Measurements from ENCODE around the gene VSIG10L.

Gene VSIG10L

DNA sequence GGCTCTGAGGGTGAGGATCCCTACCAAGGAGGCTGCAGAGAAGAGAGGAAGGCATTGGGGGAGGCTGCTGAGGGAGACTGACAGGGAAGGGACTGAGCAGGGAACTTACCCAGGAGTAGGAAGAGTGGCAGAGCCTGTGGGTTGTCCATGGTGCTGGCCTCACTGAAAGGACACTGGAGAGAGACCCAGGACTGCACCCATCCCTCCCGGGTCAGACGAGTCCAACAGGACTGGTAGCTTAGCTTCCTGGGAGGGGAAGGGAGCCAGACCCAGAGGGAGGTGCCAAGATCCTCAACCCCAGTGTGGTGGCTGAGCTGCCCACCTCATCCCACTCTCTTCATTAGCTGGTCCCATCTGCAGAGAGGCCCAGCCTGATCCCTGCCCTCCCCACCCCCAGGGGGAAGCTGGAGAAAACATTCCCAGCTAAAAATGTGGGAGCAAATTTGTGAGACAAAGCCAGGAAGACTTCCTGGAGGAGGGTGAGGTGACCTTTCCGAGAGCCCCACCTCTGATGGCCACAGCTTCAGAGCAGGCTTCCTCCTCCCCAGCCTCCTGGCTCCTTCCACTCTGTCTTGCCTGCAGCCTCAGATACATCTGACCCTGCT, at the start of gene VSIG10L:
Gene VSIG10L (minus strand): TSS at position 164 of the 605 bp plus-strand sequence. CDS start 15 bp downstream, at position 149.
- no peak for DNase-seq

DNA sequence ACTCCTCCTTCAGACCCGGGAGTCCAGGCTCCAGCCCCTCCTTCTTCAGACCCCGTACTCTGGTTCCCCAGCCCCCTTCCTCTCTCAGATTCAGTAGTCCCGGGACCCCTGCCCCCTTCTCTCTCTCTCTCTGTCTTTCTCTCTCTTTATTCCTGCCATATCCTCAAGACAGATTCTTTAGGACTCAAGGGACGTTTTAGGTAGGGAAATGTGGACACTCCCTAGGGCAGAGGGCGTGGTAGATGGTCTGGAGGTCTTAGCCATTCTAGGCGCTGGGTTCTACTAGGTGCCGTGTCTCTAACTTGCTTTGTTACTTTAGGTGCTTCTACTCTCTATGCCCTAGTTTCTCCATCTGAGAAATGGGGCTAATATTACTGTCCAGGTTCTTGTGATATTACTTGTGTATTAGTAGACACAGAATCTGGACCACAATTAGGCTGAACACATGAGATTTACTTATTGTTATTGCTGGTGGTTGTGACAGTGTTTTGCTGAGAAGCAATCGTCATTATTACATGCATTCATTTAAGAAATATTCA, 49.2 kb upstream of the VSIG10L start:
- DNase-seq: no peak

DNA sequence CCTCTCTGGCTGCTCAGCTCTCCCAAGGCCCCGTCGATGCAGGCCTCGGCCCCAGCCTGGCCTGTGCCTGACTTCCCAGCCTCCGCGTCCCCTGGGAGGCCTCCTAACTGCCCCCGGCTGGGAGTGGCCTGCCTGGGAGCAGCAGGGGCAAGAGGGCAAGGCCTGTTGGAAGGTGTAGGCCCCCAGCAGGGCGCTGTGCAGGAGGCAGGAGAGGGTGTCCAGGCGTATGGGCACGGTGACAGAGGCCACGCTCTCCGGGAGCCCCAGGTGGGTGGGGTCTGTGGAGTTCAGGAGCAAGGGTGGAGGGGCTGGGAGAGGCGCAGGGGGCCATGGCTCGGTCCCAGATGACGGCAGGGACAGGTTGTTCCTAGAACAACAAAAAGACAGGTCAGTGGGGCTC, 47.2 kb upstream of the VSIG10L start:
- DNase-seq: no peak

DNA sequence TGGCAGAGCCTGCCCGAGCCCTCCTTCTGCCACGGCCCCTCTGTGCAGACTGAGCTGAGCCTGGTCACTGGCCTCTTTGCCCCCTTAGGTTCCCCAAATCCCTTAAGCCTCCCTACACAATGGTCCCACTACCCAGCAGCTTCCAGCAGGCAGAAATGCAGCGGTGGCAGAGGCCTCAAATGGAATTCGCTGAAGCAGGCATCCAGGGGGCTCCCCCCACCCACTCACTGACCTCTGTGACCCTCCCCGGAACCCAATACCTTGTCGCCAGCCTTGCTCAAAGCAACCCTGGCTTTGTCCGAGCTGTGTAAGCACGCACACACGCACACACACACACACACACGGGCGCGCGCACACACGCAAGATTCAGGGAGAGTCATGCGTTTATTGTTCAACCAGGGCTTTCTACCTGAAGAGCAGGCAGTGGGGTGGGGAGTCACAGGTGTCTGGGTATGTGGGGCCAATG, 46.0 kb upstream of the VSIG10L start, which contains the start of gene LIM2:
Gene LIM2 (minus strand): TSS at position 51 of the 466 bp plus-strand sequence. CDS start 531 bp downstream, outside the sequence.
- no peak for DNase-seq

DNA sequence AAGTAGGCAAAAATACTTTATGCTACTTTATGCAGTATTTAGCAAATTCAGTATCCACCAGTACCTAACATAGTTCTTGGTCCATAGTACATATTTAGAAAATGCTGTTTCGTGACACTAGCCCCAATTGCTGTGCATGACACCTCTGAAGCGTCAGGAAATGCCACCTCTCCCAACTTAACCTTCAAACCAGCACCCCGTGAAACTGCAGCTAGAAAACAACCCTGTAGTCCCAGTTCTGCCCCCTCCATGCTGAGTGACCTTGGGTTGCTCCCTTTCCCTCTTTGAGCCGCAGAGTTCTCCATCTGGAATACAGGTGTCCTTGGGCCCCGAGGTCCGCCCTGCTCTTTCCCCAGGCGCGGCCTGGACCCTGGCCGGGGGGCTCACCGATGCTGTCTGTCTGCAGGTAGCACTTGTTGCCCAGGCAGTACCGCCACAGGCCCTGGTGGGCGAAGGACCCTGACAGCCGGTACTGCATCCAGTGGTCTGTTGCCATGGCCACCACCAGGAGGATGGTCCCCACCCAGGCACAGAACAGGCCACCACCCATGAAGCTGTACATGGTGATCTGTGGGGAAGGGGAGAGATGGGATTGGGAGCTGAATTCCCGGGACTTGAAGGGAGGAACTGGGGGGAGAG, 45.1 kb upstream of the VSIG10L start:
- DNase-seq: no peak

DNA sequence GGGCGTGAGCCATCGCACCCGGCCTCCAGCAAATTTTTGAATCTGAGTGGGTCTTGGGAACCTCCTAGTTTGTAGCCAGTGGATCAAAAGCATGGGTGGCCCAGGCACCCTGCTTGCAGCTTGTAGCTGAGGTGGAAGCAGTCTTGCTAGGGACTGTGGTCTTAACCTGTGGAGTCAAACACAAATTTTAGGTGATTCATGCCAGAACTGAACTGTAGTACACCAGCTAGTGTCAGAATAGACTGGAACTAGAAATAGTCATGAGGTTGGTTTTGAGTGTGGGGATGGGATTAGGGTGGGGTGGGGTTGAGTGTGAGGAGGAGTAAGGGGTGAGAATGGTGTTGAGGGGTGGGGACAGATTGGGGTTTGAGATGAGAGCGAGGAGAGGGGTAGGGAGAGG, 40.1 kb upstream of the VSIG10L start:
- DNase-seq: no peak

DNA sequence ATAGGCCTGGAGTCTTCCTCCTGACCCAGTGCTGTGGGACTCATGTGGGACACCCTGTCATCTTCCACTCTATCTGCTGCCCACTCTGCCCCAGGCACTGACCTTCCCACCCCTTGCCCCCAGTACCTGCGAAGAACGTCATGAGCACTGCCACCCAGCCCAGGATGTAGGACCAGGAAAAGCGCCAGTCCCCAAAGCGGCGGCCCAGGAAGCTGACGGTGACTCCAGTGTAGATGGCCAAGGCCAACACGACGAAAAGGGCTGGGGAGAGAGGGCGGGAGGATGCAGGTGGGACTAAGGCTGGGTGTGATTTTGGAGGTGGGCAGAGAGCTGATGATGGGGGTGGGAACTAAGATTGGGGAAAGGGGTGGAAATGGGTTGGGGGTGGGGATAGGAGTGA, 38.4 kb upstream of the VSIG10L start:
- no peak for DNase-seq

DNA sequence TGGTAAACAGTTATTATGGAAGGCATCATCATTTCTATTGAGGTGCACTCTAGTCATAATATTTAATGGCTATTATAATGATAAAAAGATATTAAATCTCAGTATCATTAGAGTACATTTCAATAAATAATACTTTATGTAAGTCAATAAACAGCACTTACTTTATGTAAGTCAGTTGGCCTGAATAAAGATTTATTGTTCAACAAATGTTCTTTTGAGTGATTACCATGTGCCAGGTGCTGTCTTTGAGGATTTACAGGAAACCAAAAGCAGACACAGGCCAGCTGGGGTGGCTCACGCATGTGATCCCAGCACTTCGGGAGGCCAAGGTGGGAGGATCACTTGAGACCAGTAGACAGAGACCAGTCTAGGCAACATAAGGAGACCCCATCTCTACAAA, 35.5 kb upstream of the VSIG10L start:
- DNase-seq: no peak

DNA sequence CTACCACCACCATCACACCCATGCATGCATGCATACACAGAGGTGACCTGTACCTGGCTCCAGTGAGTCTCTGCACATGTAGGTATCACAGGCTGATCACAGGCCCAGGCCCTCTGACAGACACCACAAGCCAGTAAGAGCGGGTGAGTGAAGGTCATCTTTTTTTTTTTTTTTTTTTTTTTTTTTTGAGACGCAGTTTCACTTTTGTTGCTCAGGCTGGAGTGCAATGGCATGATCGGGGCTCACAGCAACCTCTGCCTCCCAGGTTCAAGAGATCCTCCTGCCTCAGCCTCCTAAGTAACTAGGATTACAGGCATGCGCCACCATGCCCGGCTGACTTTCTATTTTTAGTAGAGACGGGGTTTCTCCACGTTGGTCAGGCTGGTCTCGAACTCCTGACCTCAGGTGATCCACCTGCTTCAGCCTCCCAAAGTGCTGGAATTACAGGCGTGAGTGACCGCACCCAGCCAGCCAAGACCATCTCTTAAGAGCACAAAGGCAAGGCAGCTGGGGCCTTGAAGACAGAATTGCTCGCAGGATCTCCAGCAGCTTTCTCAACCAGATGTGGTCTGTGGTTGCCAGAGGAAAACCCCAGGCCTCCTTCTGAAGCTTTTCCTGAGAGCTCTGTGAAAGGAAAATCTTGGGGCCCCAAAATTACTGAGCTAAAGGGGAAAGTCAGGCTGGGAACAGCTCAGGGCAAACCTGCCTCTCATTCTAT, 33.7 kb upstream of the VSIG10L start:
- DNase-seq: no peak

DNA sequence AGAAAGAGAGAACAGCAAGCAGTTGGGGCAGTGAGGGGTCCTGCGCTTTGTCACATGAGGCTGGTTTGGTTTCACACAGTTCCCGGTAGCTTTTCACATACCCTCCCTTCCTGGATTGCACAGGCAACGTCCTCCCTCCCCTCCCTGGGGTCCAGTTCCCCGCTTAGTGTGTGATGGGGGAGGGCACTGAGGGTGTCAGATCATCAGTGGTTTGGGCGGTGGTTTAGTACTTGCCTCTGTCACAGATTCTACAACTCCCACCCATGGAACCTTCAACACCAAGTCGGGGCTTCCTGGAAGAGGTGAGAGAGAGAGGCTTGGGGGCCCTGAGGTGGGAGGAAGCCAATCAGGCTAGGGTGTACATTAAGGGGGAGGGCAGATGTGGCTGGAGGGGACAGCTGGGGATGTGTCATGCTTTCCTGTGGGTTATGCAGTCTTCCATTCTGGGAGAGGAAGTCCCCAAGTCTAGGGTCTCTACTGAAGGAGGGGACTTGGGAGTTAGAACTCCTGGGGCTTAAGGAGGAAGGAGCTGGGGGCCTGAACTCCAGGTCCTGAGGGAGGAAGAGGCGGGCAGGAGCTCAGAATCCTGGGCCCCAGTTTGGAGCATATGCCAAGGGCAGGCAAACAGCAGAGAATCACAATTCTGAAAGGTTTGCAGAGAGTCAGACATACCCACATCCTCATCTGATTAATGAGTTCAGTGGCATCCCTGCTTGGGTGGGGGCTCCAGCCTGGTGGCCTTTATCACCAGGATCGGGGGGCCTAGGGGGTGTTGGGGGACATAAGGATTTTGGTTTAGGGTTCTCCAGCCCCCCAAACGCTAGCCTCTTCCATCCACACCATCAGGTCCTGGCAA, 30.9 kb upstream of the VSIG10L start, which contains the start of gene NKG7:
Gene NKG7 (minus strand): TSS at position 6 of the 856 bp plus-strand sequence. CDS start 119 bp downstream, outside the sequence.
- no peak for DNase-seq

DNA sequence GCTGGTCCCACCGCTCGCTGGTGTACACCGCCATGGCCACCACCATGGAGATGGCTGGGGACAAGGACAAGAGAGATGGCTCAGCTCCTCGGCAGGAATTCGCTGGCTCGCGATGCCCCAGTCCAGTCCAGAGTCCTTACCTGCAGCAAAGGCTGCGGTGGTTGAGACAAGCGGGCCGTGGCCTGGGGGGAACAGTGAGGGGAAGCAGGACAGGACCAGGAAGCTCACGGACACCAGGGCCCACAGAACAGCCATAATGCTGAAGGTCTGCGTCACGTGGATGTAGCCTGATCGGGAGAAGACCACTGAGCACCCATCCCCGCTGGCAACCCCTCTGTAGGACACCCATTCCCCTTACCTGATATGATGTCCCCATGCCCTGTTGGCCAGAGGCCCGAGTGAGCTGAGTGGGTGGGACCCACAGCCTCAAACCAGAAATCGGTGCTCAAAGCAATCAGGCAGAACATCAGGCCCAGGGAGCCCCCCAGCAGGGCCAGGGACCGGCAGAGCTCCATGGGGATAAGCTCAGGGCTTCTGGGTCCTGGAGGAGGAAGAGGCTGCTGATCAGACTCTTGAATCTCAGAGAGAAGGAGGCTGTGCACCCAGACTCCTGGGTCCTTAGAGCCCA, 30.2 kb upstream of the VSIG10L start:
- no peak for DNase-seq

DNA sequence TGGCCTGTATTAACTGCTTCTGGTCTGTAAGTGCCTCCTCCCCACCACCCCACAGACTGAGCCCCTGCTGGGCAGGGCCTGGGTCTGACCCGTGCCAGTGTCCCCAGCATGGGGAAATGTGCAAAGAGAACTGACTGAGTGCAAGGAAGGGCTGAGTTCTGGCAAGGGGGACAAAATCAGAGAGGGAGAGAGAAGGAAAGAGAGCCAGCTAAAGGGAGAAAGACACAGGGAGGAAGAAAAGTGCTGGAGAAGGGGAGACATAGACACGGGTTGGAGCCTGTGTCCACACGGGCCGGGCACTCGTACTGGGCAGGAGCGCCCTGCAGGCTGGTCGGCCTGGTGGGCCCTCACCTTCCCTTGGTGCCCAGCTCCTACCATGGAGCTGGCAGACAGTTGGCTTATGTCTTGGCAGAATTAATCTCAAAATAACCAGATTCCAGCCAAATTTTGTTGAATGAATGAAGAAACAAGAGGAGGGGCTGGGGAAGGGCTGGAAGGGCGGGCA, 29.3 kb upstream of the VSIG10L start:
- no peak for DNase-seq

DNA sequence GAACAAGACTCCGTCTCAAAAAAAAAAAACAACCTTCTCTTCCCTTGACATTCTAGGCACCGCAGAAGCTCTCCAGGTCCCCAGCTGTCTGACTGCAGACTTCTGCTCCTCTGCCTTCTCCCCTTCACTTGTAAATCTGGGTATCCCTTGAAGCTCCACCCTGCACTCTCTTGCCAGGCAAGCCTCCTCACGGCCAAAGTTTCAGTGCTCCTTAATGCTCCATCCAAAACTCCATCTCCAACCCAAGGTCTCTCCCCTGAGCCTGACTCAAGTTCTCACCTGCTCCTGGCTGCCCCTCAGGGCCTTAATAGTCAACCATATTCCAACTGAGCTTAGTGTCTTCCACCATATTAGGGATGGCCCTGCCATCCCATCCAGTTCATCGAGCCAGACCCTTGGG, 28.3 kb upstream of the VSIG10L start:
- no peak for DNase-seq

DNA sequence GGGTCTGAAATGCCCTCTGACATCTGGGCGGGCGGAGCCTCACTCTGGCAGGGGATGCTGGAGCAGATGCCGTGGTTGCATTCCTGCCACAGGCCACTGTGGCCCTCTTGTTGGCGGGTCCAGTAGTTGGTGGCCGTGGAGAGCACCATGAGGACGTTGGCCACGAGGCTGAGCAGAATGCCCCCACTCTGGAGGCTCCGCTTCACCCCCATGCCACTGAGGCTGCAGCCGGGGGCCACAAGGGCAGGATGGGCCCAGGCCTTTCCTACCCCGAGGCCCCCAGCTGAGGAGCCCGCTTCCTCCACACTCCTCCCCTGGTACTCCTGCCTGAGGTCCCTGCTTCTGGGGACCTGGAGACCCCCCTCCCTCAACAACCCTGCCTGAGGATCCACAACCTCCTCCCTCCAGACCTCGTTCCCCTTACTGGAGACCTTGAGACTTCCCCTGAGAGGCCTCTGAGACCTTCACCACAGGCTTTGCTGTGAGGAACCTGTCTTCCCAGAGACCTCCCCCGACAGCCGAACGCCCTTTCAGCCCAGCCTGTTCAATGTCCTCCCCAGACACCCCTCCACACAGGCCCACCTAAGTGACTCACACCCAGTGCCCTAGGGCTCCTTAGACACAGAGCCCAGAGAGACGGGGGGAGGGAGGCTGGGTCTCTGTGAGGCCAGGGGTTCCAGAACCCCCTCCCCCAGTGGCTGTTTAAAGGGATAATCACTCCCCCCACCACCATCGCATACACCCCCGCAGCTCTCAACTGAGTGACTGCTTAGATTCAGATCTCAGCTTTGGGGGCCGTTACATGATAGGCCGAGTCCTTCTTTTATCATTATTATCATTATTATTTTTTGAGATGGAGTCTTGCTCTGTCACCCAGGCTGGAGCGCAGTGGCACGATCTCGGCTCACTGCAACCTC, 26.7 kb upstream of the VSIG10L start, which contains the start of gene CLDND2:
Gene CLDND2 (minus strand): TSS at position 638 of the 917 bp plus-strand sequence. CDS start 426 bp downstream, at position 212.
- no peak for DNase-seq

DNA sequence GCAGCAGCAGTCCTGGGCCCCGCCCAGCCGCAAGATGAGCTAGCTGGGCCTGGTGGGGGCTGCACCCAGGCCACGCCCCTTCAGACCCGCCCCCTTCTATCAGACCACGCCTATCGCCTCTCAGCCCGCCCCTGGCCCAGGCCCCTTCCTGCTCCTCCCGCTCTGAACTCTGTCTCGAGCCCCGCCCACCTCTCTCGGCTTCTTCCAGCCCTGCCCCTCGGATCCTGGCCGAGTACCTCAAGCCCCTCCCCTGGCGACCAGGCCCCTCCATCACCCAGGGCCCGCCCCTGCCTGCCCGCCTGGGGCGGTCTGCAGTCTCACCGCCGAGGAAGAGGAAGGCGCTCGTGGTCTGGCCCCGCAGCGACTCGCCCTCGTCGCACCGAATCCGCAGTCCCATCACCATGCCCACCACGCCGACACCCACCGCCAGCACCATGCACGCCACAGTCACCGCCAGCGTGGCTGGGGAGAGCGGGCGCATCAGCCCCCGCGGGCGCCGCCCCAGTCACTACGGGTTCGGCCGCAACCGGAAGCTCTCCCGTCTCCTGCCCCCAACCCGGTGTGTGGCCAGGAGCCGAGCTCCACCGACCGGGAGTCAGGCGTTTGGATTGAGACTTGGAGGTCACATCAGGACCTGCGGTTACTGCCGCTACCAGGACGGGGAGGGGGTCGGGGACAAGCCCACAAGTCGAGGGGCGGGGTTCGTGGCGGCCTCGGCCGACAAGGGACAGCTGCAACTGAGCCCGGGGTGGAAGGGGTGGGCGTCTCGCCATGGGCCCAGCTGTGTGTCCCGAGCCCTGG, 25.8 kb upstream of the VSIG10L start:
- no peak for DNase-seq

DNA sequence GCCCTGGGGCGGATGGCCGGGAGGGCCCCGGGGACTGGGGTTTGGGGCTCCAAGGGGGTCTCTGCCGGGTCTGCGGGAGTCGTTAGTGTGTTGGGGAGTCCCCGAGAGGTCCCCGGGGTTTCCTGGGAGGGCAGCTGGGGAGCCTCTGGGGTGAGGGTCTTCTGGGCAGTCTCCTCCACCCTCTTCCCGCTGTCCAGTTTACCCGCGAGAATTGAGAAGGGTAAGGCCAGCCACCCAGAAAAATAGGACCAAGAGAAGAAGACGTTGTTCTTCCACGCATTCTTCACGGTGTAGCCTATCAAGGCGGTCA, 25.3 kb upstream of the VSIG10L start:
- DNase-seq: no peak

DNA sequence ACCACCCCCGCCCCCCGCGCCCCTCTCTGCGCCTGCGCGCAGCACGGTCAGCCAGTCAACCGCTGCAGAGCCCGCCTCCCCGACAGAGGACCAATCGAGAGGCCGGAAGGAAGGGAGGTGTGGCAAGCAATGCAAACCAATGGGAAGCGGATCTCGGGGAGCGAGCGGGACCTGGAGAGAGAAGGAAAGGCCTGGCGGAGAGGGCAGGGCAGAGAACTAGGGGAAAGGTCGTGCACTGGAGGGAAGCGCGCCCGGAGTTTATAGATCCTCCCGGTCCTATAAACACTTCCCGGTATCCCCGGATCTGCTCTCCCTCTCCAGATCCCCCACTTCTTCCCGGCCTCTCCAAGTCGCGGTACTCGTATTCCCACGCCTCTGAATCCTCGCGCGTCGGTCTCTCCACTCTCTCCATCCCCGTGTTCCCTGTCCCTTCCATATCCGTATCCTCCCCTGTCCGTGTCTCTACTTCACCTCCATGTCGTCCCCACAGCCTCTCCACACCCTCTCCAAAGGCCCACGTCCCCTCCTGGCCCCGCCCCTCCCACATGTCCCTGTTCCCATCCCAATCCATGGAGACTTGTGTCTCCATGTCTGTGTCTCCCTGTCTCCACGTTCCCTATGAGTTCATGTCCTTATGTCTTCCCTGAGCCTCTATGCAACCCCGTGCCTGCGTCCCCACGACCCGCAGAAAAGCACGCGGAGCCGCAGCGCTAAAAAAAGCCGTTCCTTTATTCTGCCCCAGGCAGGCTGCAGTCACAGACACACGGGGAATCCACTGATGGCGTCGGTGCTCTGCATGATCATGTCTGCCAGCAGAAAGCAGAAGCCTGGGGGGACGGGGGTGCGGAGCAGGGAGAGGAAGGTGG, 24.7 kb upstream of the VSIG10L start:
- peak; percentile 20 to 30 for DNase-seq

DNA sequence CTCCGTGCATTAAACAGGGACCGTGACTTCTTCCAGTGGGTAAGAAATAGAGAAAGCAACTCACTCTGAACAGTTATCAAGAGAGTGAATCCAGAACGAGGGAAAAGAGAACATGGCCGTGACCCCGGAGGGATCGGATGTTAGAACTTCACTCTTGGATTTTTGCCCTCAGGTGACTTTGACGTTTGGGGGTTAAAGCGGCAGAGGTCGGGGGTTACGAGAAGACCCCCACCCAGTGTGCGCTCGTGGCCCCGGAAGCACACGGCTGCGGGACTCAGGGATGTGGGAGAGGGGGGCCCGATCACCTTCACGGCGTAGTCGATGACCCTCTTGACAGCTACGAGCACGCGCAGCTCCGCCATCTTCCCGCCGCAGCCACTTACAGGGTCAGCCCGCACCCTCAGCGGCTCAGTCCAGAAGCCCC, 24.0 kb upstream of the VSIG10L start, which contains the start of gene ETFB:
Gene ETFB (minus strand): TSS at position 424 of the 424 bp plus-strand sequence. CDS start 62 bp downstream, at position 362.
- DNase-seq: no peak

All from NCI-H2081 (cell line).